ENCODE measurements around the gene NRROS.

NRROS gene

DNA sequence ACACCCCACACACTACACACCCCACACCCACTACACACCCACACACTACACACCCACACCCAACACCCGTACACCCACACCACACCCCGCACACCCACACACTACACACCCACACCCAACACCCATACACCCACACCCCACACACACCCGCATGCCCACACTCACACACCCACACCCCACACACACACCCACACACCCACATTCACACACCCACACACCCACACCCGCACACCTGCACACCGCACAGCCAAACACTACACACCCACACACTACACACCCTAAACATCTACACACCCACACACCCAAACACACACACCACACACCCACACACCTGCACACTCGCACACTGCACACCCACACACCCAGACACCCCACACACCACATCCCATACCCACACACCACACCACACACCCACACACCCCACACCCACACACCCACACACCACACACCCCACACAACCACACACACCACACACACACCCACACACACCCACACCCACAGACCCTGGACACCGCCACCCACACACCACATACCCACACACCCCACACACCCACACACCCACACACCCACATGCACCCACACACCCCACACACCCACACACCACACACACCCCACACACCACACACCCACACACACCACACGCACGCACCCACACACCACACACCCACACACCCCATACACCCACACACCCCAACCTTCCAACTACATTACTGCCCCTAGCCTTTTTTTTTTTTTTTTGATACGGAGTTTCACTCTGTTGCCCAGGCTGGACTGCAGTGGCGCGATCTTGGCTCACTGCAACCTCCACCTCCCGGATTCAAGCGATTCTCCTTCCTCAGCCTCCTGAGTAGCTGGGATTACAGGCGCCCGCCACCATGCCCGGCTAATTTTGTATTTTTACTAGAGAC is 55.7 kb downstream of the NRROS start:
- Histone ChIP-seq H3K4me1 (ENCODE audit: control insufficient read depth, insufficient read depth, low read length) (no peaks in the 10 kb centered on the region), H3K36me3 (ENCODE audit: control insufficient read depth, insufficient read depth, low read length) (no peaks in the 10 kb centered on the region), H3K9ac (ENCODE audit: low read depth, low read length) (no peak overlapping the region), H3K4me3 (ENCODE audit: low read depth, low read length) (no peak overlapping the region), H3K9me3 (ENCODE audit: control insufficient read depth, insufficient read depth, low read length) (no peaks in the 10 kb centered on the region), H3K27me3 (ENCODE audit: control insufficient read depth, insufficient read depth, low read length) (no peaks in the 10 kb centered on the region)

DNA sequence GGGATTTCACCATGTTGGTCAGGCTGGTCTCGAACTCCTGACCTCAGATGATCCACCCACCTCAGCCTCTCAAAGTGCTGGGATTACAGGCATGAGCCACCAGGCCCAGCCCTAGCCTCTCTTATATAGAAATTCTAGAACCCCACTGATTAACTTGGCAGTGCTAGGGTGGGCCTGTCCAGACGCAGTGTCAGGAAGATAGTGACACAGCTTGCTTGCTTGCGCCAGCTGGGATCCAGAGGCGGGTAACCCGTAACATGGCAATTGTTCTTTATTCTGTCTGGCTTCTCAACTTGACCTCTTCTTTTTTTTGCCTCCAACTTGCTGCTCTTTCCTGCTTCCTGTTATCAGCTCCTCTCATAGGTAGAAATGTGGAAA is 56.3 kb downstream of the NRROS start:
- H3K36me3 ChIP-seq (ENCODE audit: control insufficient read depth, insufficient read depth, low read length): no peaks in the 10 kb centered on the region
- no peak overlapping the region for H3K4me3 ChIP-seq (ENCODE audit: low read depth, low read length)
- no peak overlapping the region for H3K9ac ChIP-seq (ENCODE audit: low read depth, low read length)
- H3K4me1 ChIP-seq (ENCODE audit: control insufficient read depth, insufficient read depth, low read length): no peaks in the 10 kb centered on the region
- no peaks in the 10 kb centered on the region for H3K27me3 ChIP-seq (ENCODE audit: control insufficient read depth, insufficient read depth, low read length)
- no peaks in the 10 kb centered on the region for H3K9me3 ChIP-seq (ENCODE audit: control insufficient read depth, insufficient read depth, low read length)

DNA sequence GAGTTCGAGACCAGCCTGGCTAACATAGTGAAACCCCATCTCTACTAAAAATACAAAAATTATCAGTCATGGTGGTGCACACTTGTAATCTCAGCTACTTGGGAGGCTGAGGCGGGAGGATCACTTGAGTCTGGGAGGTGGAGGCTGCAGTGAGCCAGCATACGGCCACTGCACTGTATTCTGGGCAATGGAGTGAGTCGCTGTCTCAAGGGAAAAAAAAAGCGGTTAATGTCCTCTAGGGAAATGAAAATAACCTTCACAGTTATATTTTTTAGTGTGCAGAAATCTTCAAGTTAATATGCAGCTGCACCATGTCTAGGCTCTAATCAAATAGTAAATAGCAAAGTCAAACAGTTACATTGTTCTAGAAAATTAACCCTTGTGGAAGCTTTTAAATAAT is 57.8 kb downstream of the NRROS start:
- Histone ChIP-seq H3K27me3 (ENCODE audit: control insufficient read depth, insufficient read depth, low read length) (no peaks in the 10 kb centered on the region), H3K4me1 (ENCODE audit: control insufficient read depth, insufficient read depth, low read length) (no peaks in the 10 kb centered on the region), H3K4me3 (ENCODE audit: low read depth, low read length) (no peak overlapping the region), H3K36me3 (ENCODE audit: control insufficient read depth, insufficient read depth, low read length) (no peaks in the 10 kb centered on the region), H3K9me3 (ENCODE audit: control insufficient read depth, insufficient read depth, low read length) (no peaks in the 10 kb centered on the region), H3K9ac (ENCODE audit: low read depth, low read length) (no peak overlapping the region)

DNA sequence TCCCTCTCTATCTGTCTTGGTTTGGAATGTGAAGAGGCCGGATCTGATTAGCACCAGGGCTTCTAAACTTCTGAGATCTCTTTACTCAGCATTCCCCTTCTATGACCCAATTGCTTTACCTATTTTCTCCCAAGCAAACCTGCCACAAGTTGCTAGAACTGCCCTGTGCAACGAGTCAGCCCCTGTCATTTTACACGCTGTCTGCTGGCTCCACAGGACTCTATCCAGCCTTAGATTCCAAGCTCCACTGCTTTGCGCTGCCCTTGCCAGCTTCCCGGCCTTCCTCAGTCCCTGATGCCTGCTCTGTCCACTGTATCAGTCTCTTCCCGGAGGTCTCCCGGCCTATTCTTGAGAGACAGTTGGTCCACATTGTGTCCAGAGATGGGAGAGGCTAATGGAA is 60.3 kb downstream of the NRROS start:
- Histone ChIP-seq H3K36me3 (ENCODE audit: control insufficient read depth, insufficient read depth, low read length) (no peaks in the 10 kb centered on the region), H3K9ac (ENCODE audit: low read depth, low read length) (no peak overlapping the region), H3K4me1 (ENCODE audit: control insufficient read depth, insufficient read depth, low read length) (no peaks in the 10 kb centered on the region), H3K4me3 (ENCODE audit: low read depth, low read length) (no peak overlapping the region), H3K9me3 (ENCODE audit: control insufficient read depth, insufficient read depth, low read length) (no peaks in the 10 kb centered on the region), H3K27me3 (ENCODE audit: control insufficient read depth, insufficient read depth, low read length) (no peaks in the 10 kb centered on the region)

DNA sequence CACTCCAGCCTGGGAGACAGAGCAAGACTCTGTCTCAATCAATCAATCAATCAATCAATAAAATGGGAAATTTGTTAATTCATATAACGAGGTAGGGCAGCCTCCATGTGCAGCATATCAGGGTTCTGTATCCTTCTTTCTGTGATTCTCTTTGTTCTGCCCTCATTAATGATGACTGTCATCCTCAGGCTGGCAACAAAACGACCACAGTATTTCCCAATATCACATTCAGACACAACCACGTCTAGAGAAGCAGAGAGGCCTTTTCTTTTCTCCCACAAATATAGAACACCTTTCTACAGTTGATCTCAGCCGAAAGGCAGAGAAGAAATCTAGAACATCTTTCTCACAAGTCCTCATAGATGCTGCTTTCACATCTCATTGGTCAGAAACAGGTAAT is 61.3 kb downstream of the NRROS start:
- H3K9ac ChIP-seq (ENCODE audit: low read depth, low read length): no peak overlapping the region
- no peaks in the 10 kb centered on the region for H3K27me3 ChIP-seq (ENCODE audit: control insufficient read depth, insufficient read depth, low read length)
- no peaks in the 10 kb centered on the region for H3K4me1 ChIP-seq (ENCODE audit: control insufficient read depth, insufficient read depth, low read length)
- no peak overlapping the region for H3K4me3 ChIP-seq (ENCODE audit: low read depth, low read length)
- H3K9me3 ChIP-seq (ENCODE audit: control insufficient read depth, insufficient read depth, low read length): no peaks in the 10 kb centered on the region
- no peaks in the 10 kb centered on the region for H3K36me3 ChIP-seq (ENCODE audit: control insufficient read depth, insufficient read depth, low read length)

DNA sequence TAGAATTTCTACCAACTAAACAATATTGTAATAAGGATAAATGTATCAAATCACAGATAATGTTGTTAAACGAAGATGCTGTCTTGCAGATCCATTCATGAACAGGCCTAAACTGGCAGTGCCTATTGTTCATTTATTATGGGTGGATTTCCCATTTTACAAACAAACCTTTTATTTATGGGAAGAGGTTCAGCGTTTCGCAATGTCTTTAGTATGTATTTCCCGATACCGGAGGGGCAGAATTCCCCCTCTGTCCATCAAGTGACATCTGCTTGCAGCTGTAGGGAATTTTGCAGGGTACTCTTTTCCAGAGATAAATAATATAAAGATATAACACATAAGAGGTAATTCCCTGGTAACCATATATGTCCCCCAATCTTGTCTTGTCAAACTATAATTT is 66.8 kb downstream of the NRROS start:
- Histone ChIP-seq H3K27me3 (ENCODE audit: control insufficient read depth, insufficient read depth, low read length) (no peaks in the 10 kb centered on the region), H3K9me3 (ENCODE audit: control insufficient read depth, insufficient read depth, low read length) (no peaks in the 10 kb centered on the region), H3K36me3 (ENCODE audit: control insufficient read depth, insufficient read depth, low read length) (no peaks in the 10 kb centered on the region), H3K9ac (ENCODE audit: low read depth, low read length) (no peak overlapping the region), H3K4me1 (ENCODE audit: control insufficient read depth, insufficient read depth, low read length) (no peaks in the 10 kb centered on the region), H3K4me3 (ENCODE audit: low read depth, low read length) (no peak overlapping the region)

DNA sequence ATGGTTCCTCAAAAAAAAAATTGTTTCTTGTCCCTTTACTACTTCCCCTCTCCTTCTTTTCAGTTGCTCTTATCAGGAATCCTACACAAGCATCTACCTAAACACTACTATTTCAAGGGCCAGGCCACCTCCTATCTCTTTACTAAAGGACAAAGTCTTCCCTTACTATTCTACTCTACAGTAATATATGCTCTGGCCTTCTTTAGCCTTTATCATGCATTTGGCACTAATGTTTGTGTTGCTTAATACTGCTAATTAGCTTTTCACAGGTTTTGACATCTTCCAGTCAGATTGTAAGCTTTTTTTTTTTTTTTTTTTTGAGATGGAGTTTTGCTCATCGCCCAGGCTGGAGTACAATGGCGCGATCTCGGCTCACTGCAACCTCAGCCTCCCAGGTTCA is 67.2 kb downstream of the NRROS start:
- no peaks in the 10 kb centered on the region for H3K4me1 ChIP-seq (ENCODE audit: control insufficient read depth, insufficient read depth, low read length)

DNA sequence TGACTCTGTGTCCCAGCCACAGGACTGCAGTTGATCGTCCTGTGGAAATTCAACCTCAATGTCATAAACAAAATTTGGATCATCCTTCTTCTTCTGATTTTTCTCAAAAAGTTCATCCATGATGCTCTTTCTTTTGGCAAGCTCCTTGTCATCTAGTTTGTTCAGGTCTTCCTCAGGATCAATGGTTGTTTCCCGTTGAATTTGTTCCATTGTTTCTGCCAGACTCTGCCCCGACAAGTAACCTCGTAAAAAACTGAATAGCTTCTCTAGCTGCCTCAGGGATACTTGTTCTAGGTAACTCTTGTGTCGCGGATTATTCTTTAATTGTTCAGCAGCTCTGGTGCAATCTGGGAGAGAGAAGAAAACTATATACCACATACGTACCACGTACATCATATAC is 68.1 kb downstream of the NRROS start:
- no peaks in the 10 kb centered on the region for H3K27me3 ChIP-seq (ENCODE audit: control insufficient read depth, insufficient read depth, low read length)
- H3K36me3 ChIP-seq (ENCODE audit: control insufficient read depth, insufficient read depth, low read length): no peaks in the 10 kb centered on the region
- H3K4me3 ChIP-seq (ENCODE audit: low read depth, low read length): no peak overlapping the region
- no peaks in the 10 kb centered on the region for H3K4me1 ChIP-seq (ENCODE audit: control insufficient read depth, insufficient read depth, low read length)
- no peaks in the 10 kb centered on the region for H3K9me3 ChIP-seq (ENCODE audit: control insufficient read depth, insufficient read depth, low read length)
- no peak overlapping the region for H3K9ac ChIP-seq (ENCODE audit: low read depth, low read length)

More for the DNA sequence above, 67.2 kb downstream of the NRROS start:
- no peak overlapping the region for H3K4me3 ChIP-seq (ENCODE audit: low read depth, low read length)
- H3K27me3 ChIP-seq (ENCODE audit: control insufficient read depth, insufficient read depth, low read length): no peaks in the 10 kb centered on the region
- H3K9me3 ChIP-seq (ENCODE audit: control insufficient read depth, insufficient read depth, low read length): no peaks in the 10 kb centered on the region
- H3K9ac ChIP-seq (ENCODE audit: low read depth, low read length): no peak overlapping the region
- no peaks in the 10 kb centered on the region for H3K36me3 ChIP-seq (ENCODE audit: control insufficient read depth, insufficient read depth, low read length)

DNA sequence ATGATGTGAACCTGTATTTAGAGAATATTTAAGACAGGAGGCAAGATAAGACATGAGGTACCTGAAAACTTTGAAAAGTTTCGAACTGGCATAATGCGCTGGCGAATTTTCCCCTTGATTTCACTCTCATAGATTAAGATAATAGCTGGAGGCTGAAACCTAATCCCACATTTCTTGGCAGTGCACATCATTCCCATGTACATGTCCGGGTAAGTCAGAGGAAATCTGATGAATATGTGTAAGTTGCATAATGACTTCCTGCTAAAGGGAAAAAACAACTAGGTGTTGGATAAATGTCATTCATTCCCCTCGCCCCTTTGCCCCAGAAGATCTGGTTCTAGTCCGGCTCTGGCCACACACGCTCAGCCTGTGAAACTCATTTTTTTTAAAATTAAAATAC is 69.0 kb downstream of the NRROS start:
- Histone ChIP-seq H3K9ac (ENCODE audit: low read depth, low read length) (no peak overlapping the region), H3K9me3 (ENCODE audit: control insufficient read depth, insufficient read depth, low read length) (no peaks in the 10 kb centered on the region), H3K36me3 (ENCODE audit: control insufficient read depth, insufficient read depth, low read length) (no peaks in the 10 kb centered on the region)

More for the DNA sequence above, 69.0 kb downstream of the NRROS start:
- Histone ChIP-seq H3K4me3 (ENCODE audit: low read depth, low read length) (no peak overlapping the region), H3K4me1 (ENCODE audit: control insufficient read depth, insufficient read depth, low read length) (no peaks in the 10 kb centered on the region), H3K27me3 (ENCODE audit: control insufficient read depth, insufficient read depth, low read length) (no peaks in the 10 kb centered on the region)

Data from iPS-15b (cell line).